GM12874 (cell line): ENCODE measurements around the gene PCDHA3.
A peak's percentile ranks its signal among the peaks of the same experiment; 100 is the strongest.

Experiments used
- CTCF ChIP-seq: IDR thresholded peaks from 2 replicates; pipeline ENCODE4 v1.5.1; 2011; ENCODE audit warnings: low read depth, mild to moderate bottlenecking, control low read depth, low read length, moderate library complexity; ENCODE audit not compliant: insufficient read depth

PCDHA3 gene

GRCh38 chr5:140794595-140795258 is 6.1 kb upstream of the PCDHA3 start, which contains the start of gene PCDHA2:
PCDHA2 (plus strand) TSS chr5:140794852.
- TF ChIP-seq CTCF: no peak

GRCh38 chr5:140795259-140795641 is 5.6 kb upstream of the PCDHA3 start:
- peak; percentile 14; the same call in 1 of the 2 replicates for TF ChIP-seq CTCF

GRCh38 chr5:140796718-140797095 is 4.2 kb upstream of the PCDHA3 start:
- no peak for TF ChIP-seq CTCF

GRCh38 chr5:140801494-140801841 is 611 bp downstream of the PCDHA3 start:
- no peak for TF ChIP-seq CTCF

- TF ChIP-seq CTCF: no peak
These were observed 2.0 kb downstream of the PCDHA3 start for GRCh38 chr5:140802781-140803271.

GRCh38 chr5:140806834-140807775 is 6.2 kb downstream of the PCDHA3 start, which contains the start of gene PCDHA4:
PCDHA4 (plus strand) TSS chr5:140807068.
- peak; percentile 41; the same call in 1 of the 2 replicates for TF ChIP-seq CTCF

GRCh38 chr5:140808889-140809291 is 8.0 kb downstream of the PCDHA3 start:
- no peak for TF ChIP-seq CTCF
